WTC11 (cell line): ENCODE results near the gene CCDC92. TPM values are rescaled to one million over a fixed set of nuclear protein-coding genes. Genes with fewer than 3 reads are reported as not detected.

Source experiments
- ATAC-seq: fragments of 200-7000 bp; cut with Tn5 transposase; 2 replicates; pipeline ENCODE4 v1.10.0; 2021; ENCODE audit warnings: mild to moderate bottlenecking, moderate library complexity
- CTCF ChIA-PET: fragments of 300-600 bp; sonication (Branson Sonifier 250); formaldehyde crosslinking; loops from one replicate; lab custom pipeline; 2021; ENCODE audit warnings: antibody characterized with exemption; lab: Charles Lee
- POLR2A ChIA-PET: fragments of 350-600 bp; sonication (Branson Sonifier 250); formaldehyde crosslinking; loops from one replicate; lab custom pipeline; 2021; ENCODE audit warnings: antibody characterized with exemption; lab: Charles Lee
- DNase-seq: peaks from one replicate; pipeline ENCODE4 v3.0.0; 2021; ENCODE audit warnings: low spot score
- H3K27ac Mint-ChIP-seq: 2 replicates; pipeline ENCODE4 v1.8.0; 2021; ENCODE audit warnings: mixed read lengths
- H3K27me3 Mint-ChIP-seq: 2 replicates; pipeline ENCODE4 v1.8.0; 2021; ENCODE audit warnings: low read depth, mild to moderate bottlenecking, moderate library complexity, mixed read lengths
- H3K36me3 Mint-ChIP-seq: 2 replicates; pipeline ENCODE4 v1.8.0; 2021; ENCODE audit warnings: mixed read lengths
- H3K4me1 Mint-ChIP-seq: 2 replicates; pipeline ENCODE4 v1.8.0; 2022; ENCODE audit warnings: mixed read lengths
- H3K4me3 Mint-ChIP-seq: 2 replicates; pipeline ENCODE4 v1.8.0; 2021; ENCODE audit warnings: mild to moderate bottlenecking, moderate library complexity, mixed read lengths
- H3K9me3 Mint-ChIP-seq: 2 replicates; pipeline ENCODE4 v1.8.0; 2021; ENCODE audit warnings: mixed read lengths
- ATF1 ChIP-seq: sonication (generic); formaldehyde crosslinking; IDR thresholded peaks from 2 replicates; pipeline ENCODE4 v1.8.1; 2023; ENCODE audit warnings: mild to moderate bottlenecking, moderate library complexity, missing genetic modification reagents
- CREM ChIP-seq: sonication (generic); formaldehyde crosslinking; IDR thresholded peaks from 2 replicates; pipeline ENCODE4 v1.8.1; 2022; ENCODE audit warnings: mild to moderate bottlenecking, missing genetic modification reagents, moderate library complexity
- ETV6 ChIP-seq: sonication (generic); formaldehyde crosslinking; IDR thresholded peaks from 2 replicates; pipeline ENCODE4 v1.8.1; 2022; ENCODE audit warnings: mild to moderate bottlenecking, missing genetic modification reagents
- IRF2 ChIP-seq: sonication (generic); formaldehyde crosslinking; IDR thresholded peaks from 2 replicates; pipeline ENCODE4 v1.8.0; 2022; ENCODE audit warnings: low read depth, missing genetic modification reagents, borderline replicate concordance
- JAZF1 ChIP-seq: fragments of 250-450 bp; sonication (Bioruptor Pico); IDR thresholded peaks from 2 replicates; pipeline ENCODE4 v1.9.0; 2021; ENCODE audit warnings: moderate library complexity, mild to moderate bottlenecking, inconsistent platforms
- MXD4 ChIP-seq: fragments of 250-450 bp; sonication (Bioruptor Pico); IDR thresholded peaks from 2 replicates; pipeline ENCODE4 v1.8.0; 2021; ENCODE audit warnings: mild to moderate bottlenecking, moderate library complexity, borderline replicate concordance
- MYBL2 ChIP-seq: sonication (generic); formaldehyde crosslinking; IDR thresholded peaks from 2 replicates; pipeline ENCODE4 v1.8.1; 2023; ENCODE audit warnings: mild to moderate bottlenecking, moderate library complexity, missing genetic modification reagents
- NFE2L1 ChIP-seq: sonication (generic); formaldehyde crosslinking; IDR thresholded peaks from 2 replicates; pipeline ENCODE4 v1.8.1; 2023; ENCODE audit warnings: missing genetic modification reagents
- SOX15 ChIP-seq: fragments of 250-450 bp; sonication (Bioruptor Pico); IDR thresholded peaks from 2 replicates; pipeline ENCODE4 v1.9.0; 2021; ENCODE audit warnings: mild to moderate bottlenecking
- TEAD1 ChIP-seq: sonication (generic); formaldehyde crosslinking; IDR thresholded peaks from 2 replicates; pipeline ENCODE4 v1.8.0; 2022; ENCODE audit warnings: mild to moderate bottlenecking, missing genetic modification reagents
- ZNF121 ChIP-seq: sonication (generic); formaldehyde crosslinking; IDR thresholded peaks from 2 replicates; pipeline ENCODE4 v1.8.0; 2023; ENCODE audit warnings: missing genetic modification reagents
- ZNF219 ChIP-seq: sonication (generic); formaldehyde crosslinking; IDR thresholded peaks from 2 replicates; pipeline ENCODE4 v1.8.0; 2023; ENCODE audit warnings: missing genetic modification reagents, mild to moderate bottlenecking, borderline replicate concordance
- ZNF263 ChIP-seq: sonication (generic); formaldehyde crosslinking; IDR thresholded peaks from 2 replicates; pipeline ENCODE4 v1.8.1; 2022; ENCODE audit warnings: low read depth, mild to moderate bottlenecking, moderate library complexity, missing genetic modification reagents
- ZNF416 ChIP-seq: fragments of 250-450 bp; sonication (Bioruptor Pico); IDR thresholded peaks from 2 replicates; pipeline ENCODE4 v1.9.0; 2021; ENCODE audit warnings: mild to moderate bottlenecking, inconsistent platforms
- ZNF423 ChIP-seq: fragments of 250-450 bp; sonication (Bioruptor Pico); IDR thresholded peaks from 2 replicates; pipeline ENCODE4 v2.1.2; 2022; ENCODE audit warnings: mild to moderate bottlenecking, moderate library complexity
- total RNA-seq: library from RNA; stranded (reverse); gene quantifications from 3 replicates; pipeline ENCODE4 v1.2.3, GENCODE V29; 2021
- TF ChIP-seq, protein P1 (sequence below): sonication (generic); formaldehyde crosslinking; IDR thresholded peaks from 2 replicates; pipeline ENCODE4 v1.8.0; 2023; ENCODE audit warnings: mild to moderate bottlenecking, missing genetic modification reagents
- TF ChIP-seq, protein P2 (sequence below): sonication (generic); formaldehyde crosslinking; IDR thresholded peaks from 2 replicates; pipeline ENCODE4 v1.8.1; 2023; ENCODE audit warnings: mild to moderate bottlenecking, missing genetic modification reagents
- TF ChIP-seq, protein P3 (sequence below): sonication (generic); formaldehyde crosslinking; IDR thresholded peaks from 2 replicates; pipeline ENCODE4 v1.8.0; 2023; ENCODE audit warnings: missing genetic modification reagents
- TF ChIP-seq, protein P4 (sequence below): fragments of 250-450 bp; sonication (Bioruptor Pico); IDR thresholded peaks from 2 replicates; pipeline ENCODE4 v1.9.0; 2021; ENCODE audit warnings: mild to moderate bottlenecking, borderline replicate concordance
- TF ChIP-seq, protein P5 (sequence below): sonication (generic); formaldehyde crosslinking; IDR thresholded peaks from 2 replicates; pipeline ENCODE4 v1.8.1; 2022; ENCODE audit warnings: missing genetic modification reagents, borderline replicate concordance
- TF ChIP-seq, protein P6 (sequence below): sonication (generic); formaldehyde crosslinking; IDR thresholded peaks from 2 replicates; pipeline ENCODE4 v1.8.0; 2022; ENCODE audit warnings: mild to moderate bottlenecking, missing genetic modification reagents

Gene CCDC92
- total RNA-seq, 1 experiment from 2014 or later = 2.7 TPM

DNA sequence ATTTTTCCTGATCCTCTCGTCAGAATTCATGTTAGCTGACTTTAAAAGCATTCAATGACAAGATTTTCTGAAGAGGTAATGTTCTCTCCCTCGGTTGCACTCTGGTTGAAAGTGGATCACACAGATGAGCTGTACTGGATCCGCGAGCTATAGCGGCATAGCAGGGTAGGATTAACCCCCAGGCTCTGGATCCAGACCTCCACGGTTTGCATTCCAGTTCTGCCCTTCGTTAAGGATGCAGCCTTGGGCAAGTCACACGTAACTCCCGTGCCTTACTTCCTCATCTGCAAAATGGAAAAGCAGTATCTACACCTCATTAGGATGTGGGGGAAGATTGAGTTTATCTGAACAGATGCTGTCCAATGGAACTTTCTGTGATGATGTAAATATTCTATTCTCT lies 13.8 kb downstream of the CCDC92 start:
- no peak for ATAC-seq
- no peaks in the 10 kb centered on the region for H3K36me3 Mint-ChIP-seq
- TF ChIP-seq MXD4 (CRISPR knock-in tag) = no peak
- TF ChIP-seq, protein P1, sequence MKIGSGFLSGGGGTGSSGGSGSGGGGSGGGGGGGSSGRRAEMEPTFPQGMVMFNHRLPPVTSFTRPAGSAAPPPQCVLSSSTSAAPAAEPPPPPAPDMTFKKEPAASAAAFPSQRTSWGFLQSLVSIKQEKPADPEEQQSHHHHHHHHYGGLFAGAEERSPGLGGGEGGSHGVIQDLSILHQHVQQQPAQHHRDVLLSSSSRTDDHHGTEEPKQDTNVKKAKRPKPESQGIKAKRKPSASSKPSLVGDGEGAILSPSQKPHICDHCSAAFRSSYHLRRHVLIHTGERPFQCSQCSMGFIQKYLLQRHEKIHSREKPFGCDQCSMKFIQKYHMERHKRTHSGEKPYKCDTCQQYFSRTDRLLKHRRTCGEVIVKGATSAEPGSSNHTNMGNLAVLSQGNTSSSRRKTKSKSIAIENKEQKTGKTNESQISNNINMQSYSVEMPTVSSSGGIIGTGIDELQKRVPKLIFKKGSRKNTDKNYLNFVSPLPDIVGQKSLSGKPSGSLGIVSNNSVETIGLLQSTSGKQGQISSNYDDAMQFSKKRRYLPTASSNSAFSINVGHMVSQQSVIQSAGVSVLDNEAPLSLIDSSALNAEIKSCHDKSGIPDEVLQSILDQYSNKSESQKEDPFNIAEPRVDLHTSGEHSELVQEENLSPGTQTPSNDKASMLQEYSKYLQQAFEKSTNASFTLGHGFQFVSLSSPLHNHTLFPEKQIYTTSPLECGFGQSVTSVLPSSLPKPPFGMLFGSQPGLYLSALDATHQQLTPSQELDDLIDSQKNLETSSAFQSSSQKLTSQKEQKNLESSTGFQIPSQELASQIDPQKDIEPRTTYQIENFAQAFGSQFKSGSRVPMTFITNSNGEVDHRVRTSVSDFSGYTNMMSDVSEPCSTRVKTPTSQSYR (CRISPR knock-in tag) = no peak
- TF ChIP-seq ETV6 (CRISPR knock-in tag) = no peak
- no peak for TF ChIP-seq CREM (CRISPR knock-in tag)
- no peak for TF ChIP-seq MYBL2 (CRISPR knock-in tag)
- TF ChIP-seq ZNF219 = no peak
- TF ChIP-seq ZNF416 = no peak
- TF ChIP-seq, protein P2, sequence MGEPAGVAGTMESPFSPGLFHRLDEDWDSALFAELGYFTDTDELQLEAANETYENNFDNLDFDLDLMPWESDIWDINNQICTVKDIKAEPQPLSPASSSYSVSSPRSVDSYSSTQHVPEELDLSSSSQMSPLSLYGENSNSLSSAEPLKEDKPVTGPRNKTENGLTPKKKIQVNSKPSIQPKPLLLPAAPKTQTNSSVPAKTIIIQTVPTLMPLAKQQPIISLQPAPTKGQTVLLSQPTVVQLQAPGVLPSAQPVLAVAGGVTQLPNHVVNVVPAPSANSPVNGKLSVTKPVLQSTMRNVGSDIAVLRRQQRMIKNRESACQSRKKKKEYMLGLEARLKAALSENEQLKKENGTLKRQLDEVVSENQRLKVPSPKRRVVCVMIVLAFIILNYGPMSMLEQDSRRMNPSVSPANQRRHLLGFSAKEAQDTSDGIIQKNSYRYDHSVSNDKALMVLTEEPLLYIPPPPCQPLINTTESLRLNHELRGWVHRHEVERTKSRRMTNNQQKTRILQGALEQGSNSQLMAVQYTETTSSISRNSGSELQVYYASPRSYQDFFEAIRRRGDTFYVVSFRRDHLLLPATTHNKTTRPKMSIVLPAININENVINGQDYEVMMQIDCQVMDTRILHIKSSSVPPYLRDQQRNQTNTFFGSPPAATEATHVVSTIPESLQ (CRISPR knock-in tag) = no peak
- no peak for TF ChIP-seq IRF2 (CRISPR knock-in tag)
- TF ChIP-seq ZNF263 = no peak
- TF ChIP-seq ZNF121 (CRISPR knock-in tag) = no peak
- TF ChIP-seq, protein P3, sequence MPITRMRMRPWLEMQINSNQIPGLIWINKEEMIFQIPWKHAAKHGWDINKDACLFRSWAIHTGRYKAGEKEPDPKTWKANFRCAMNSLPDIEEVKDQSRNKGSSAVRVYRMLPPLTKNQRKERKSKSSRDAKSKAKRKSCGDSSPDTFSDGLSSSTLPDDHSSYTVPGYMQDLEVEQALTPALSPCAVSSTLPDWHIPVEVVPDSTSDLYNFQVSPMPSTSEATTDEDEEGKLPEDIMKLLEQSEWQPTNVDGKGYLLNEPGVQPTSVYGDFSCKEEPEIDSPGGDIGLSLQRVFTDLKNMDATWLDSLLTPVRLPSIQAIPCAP (CRISPR knock-in tag) = no peak
- POLR2A ChIA-PET = no interaction called here
- no peak for DNase-seq
- no peaks in the 10 kb centered on the region for H3K4me1 Mint-ChIP-seq
- CTCF ChIA-PET = interaction anchor here (1.2 to 2.1 kb wide), 2 partner anchors 20 to 74 kb away, joined by 3 to 7 read pairs; no protein-coding TSS in a partner anchor
- H3K27ac Mint-ChIP-seq = no peak overlapping the region
- peaks cover 91% of the 10 kb centered on the region for H3K27me3 Mint-ChIP-seq
- H3K4me3 Mint-ChIP-seq = no peak overlapping the region
- H3K9me3 Mint-ChIP-seq = no peaks in the 10 kb centered on the region

DNA sequence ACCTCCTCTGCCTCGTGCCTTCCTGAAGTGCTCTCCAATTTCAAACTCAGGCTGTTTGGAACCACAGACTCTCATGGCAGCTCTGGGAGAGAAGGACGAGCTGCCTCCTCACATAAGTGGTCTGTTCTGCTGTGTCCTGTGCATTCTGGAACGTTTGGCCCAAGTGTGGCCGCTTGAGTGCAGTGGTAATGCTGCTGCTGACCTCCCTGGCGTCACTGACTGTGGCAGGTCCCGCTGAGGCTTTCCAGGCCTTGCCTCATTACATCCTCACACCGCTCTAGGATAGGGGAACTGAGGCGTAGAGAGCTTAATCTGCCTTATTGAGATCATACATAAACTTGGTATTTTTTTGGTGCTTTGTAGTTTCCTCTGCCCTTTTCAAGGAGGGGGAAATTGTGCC lies 14.2 kb downstream of the CCDC92 start:
- CTCF ChIA-PET = interaction anchor here (1.2 kb wide), 1 partner anchor 20 kb away, joined by 3 read pairs; no protein-coding TSS in a partner anchor
- H3K4me3 Mint-ChIP-seq = no peak overlapping the region
- TF ChIP-seq ATF1 (CRISPR knock-in tag) = no peak
- TF ChIP-seq JAZF1 (CRISPR knock-in tag) = no peak
- TF ChIP-seq ZNF423 (CRISPR knock-in tag) = no peak
- no peak for TF ChIP-seq NFE2L1 (CRISPR knock-in tag)
- TF ChIP-seq TEAD1 (CRISPR knock-in tag) = no peak
- TF ChIP-seq, protein P4, sequence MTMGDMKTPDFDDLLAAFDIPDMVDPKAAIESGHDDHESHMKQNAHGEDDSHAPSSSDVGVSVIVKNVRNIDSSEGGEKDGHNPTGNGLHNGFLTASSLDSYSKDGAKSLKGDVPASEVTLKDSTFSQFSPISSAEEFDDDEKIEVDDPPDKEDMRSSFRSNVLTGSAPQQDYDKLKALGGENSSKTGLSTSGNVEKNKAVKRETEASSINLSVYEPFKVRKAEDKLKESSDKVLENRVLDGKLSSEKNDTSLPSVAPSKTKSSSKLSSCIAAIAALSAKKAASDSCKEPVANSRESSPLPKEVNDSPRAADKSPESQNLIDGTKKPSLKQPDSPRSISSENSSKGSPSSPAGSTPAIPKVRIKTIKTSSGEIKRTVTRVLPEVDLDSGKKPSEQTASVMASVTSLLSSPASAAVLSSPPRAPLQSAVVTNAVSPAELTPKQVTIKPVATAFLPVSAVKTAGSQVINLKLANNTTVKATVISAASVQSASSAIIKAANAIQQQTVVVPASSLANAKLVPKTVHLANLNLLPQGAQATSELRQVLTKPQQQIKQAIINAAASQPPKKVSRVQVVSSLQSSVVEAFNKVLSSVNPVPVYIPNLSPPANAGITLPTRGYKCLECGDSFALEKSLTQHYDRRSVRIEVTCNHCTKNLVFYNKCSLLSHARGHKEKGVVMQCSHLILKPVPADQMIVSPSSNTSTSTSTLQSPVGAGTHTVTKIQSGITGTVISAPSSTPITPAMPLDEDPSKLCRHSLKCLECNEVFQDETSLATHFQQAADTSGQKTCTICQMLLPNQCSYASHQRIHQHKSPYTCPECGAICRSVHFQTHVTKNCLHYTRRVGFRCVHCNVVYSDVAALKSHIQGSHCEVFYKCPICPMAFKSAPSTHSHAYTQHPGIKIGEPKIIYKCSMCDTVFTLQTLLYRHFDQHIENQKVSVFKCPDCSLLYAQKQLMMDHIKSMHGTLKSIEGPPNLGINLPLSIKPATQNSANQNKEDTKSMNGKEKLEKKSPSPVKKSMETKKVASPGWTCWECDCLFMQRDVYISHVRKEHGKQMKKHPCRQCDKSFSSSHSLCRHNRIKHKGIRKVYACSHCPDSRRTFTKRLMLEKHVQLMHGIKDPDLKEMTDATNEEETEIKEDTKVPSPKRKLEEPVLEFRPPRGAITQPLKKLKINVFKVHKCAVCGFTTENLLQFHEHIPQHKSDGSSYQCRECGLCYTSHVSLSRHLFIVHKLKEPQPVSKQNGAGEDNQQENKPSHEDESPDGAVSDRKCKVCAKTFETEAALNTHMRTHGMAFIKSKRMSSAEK (CRISPR knock-in tag) = no peak
- TF ChIP-seq ZNF416 = no peak
- no peak for TF ChIP-seq SOX15
- TF ChIP-seq, protein P5, sequence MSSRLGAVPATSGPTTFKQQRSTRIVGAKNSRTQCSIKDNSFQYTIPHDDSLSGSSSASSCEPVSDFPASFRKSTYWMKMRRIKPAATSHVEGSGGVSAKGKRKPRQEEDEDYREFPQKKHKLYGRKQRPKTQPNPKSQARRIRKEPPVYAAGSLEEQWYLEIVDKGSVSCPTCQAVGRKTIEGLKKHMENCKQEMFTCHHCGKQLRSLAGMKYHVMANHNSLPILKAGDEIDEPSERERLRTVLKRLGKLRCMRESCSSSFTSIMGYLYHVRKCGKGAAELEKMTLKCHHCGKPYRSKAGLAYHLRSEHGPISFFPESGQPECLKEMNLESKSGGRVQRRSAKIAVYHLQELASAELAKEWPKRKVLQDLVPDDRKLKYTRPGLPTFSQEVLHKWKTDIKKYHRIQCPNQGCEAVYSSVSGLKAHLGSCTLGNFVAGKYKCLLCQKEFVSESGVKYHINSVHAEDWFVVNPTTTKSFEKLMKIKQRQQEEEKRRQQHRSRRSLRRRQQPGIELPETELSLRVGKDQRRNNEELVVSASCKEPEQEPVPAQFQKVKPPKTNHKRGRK (CRISPR knock-in tag) = no peak
- TF ChIP-seq, protein P6, sequence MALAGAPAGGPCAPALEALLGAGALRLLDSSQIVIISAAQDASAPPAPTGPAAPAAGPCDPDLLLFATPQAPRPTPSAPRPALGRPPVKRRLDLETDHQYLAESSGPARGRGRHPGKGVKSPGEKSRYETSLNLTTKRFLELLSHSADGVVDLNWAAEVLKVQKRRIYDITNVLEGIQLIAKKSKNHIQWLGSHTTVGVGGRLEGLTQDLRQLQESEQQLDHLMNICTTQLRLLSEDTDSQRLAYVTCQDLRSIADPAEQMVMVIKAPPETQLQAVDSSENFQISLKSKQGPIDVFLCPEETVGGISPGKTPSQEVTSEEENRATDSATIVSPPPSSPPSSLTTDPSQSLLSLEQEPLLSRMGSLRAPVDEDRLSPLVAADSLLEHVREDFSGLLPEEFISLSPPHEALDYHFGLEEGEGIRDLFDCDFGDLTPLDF (CRISPR knock-in tag) = no peak
- POLR2A ChIA-PET = no interaction called here
- H3K36me3 Mint-ChIP-seq = no peaks in the 10 kb centered on the region
- no peaks in the 10 kb centered on the region for H3K9me3 Mint-ChIP-seq
- ATAC-seq (no peak), DNase-seq (no peak)
- H3K4me1 Mint-ChIP-seq = no peaks in the 10 kb centered on the region
- no peak overlapping the region for H3K27ac Mint-ChIP-seq
- H3K27me3 Mint-ChIP-seq = peaks cover 91% of the 10 kb centered on the region
